ENCODE measurements around the gene SH3PXD2A. TPM values are rescaled to one million over a fixed set of nuclear protein-coding genes. Genes with fewer than 3 reads are reported as not detected.

Gene SH3PXD2A
- total and polyA plus RNA-seq, 2 donors (not counting 1 experiment from before 2014, with no cell fraction given): 3.2 to 33.5 TPM

- no peak overlapping the region for H3K4me2 ChIP-seq (replicated peaks; ENCODE audit: low read depth, low read length, poor library complexity, severe bottlenecking)
- H2AFZ ChIP-seq (ENCODE audit: insufficient read depth, low read depth, low read length, poor library complexity, severe bottlenecking): no peak overlapping the region
- H3K4me1 ChIP-seq (ENCODE audit: control insufficient read depth in 2 of 2, insufficient read depth in 2 of 2, low read length in 2 of 2): no peaks in the 10 kb centered on the region
- WGBS (ENCODE audit: insufficient coverage): 97% methylated on average over 16 of the region's 16 CpGs
- intact Hi-C loops (cut with micrococcal nuclease): no loop called here
- peaks cover 0 to 9% (median 0%) of the 10 kb centered on the region in 3 donors for H3K9me3 ChIP-seq (ENCODE audit: control extremely low read depth in 1 of 3, control insufficient read depth in 2 of 3, insufficient read depth in 1 of 3, low read length in 2 of 3)
- no peaks in the 10 kb centered on the region for H3K4me1 Mint-ChIP-seq
- POLR2A ChIA-PET: no interaction called here
- H3K4me3 Mint-ChIP-seq: no peak overlapping the region
- H3K27ac ChIP-seq (ENCODE audit: low read length in 2 of 2): no peak overlapping the region
- H3K27me3 ChIP-seq (replicated peaks in 1 of 4; ENCODE audit: control extremely low read depth in 1 of 4, control insufficient read depth in 3 of 4, insufficient read depth in 4 of 4, low read length in 3 of 4): no peaks in the 10 kb centered on the region
- no peaks in the 10 kb centered on the region for H4K20me1 ChIP-seq (ENCODE audit: control insufficient read depth, insufficient read depth, low read length, poor library complexity, severe bottlenecking)
- H3K27ac Mint-ChIP-seq: no peak overlapping the region
- no peaks in the 10 kb centered on the region for H3K27me3 Mint-ChIP-seq
- H3K9me3 Mint-ChIP-seq (ENCODE audit: insufficient read depth): no peaks in the 10 kb centered on the region
- H3K9ac ChIP-seq (ENCODE audit: low read length): no peak overlapping the region
- no peak overlapping the region for H3K4me3 ChIP-seq (ENCODE audit: control extremely low read depth in 1 of 5, extremely low read depth in 1 of 5, insufficient read depth in 1 of 5, low read depth in 2 of 5, low read length in 4 of 5)
- ATAC-seq (ENCODE audit: low read depth) (no peak), DNase-seq (no peak)
- H3K36me3 ChIP-seq (replicated peaks in 1 of 2; ENCODE audit: control extremely low read depth in 1 of 2, control insufficient read depth in 1 of 2, extremely low read depth in 1 of 2, insufficient read depth in 2 of 2, low read length in 1 of 2): peaks cover 0 to 9% of the 10 kb centered on the region in 2 experiments
- no peaks in the 10 kb centered on the region for H3K79me2 ChIP-seq (ENCODE audit: control insufficient read depth, insufficient read depth, low read length)
- CTCF ChIA-PET: interaction anchor here (2.6 to 3.0 kb wide), 2 partner anchors 10 to 83 kb away, joined by 7 to 18 read pairs; no protein-coding TSS in a partner anchor
- TF ChIP-seq CTCF (IDR thresholded peaks at IDR 0.05): no peak
- no peak for TF ChIP-seq EZH2 (IDR thresholded peaks at IDR 0.05; ENCODE audit: borderline replicate concordance, insufficient read depth, low read depth, low read length, poor library complexity, severe bottlenecking)
These were observed 252.6 kb downstream of the SH3PXD2A start for GRCh38 chr10:103602852-103603155.

DNA sequence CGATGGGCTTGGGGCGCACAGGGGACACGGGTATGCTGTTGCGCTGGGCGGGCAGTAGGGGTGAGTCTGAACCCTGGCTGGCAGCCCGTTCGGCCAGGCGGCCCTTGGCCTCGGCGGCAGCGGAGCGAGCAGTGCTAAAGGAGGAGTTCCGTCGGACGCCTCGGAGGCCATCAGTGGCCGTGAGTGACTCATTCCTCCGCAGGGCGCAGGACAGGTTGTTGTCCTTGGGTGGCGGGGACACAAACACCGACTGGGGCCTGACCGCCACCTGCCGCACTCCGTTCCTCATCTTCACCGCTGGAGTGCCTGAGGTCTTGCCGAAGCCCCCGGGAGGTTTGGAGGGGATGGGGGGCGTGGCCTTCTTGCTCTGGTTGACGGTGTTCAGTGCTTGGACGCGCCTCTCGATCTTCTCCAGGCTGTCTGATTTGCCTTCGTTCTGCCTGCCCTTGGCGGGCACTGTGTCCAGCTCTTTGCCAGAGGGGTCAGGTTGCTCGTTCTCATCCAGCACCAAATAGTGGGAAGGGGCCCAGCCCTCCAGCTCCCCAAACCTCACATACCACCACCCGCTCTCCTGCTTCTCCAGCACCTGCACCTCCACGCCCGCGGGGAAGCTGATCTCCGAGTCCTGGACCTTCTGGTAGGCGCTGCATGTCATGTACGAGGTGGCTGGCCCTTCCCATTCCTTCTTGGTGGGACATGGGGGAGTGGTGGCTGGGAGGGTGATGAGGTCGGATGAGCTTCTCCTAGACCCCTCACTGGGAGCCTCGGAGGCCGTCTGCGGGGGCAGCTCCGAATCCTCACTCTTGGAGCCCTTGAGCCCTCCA is 253.1 kb downstream of the SH3PXD2A start:
- Histone ChIP-seq H4K20me1 (ENCODE audit: control insufficient read depth, insufficient read depth, low read length, poor library complexity, severe bottlenecking) (no peaks in the 10 kb centered on the region), H3K36me3 (replicated peaks in 1 of 2; ENCODE audit: control extremely low read depth in 1 of 2, control insufficient read depth in 1 of 2, extremely low read depth in 1 of 2, insufficient read depth in 2 of 2, low read length in 1 of 2) (peaks cover 0 to 9% of the 10 kb centered on the region in 2 experiments), H3K4me2 (replicated peaks; ENCODE audit: low read depth, low read length, poor library complexity, severe bottlenecking) (no peak overlapping the region), H3K79me2 (ENCODE audit: control insufficient read depth, insufficient read depth, low read length) (no peaks in the 10 kb centered on the region), H3K27ac (ENCODE audit: low read length in 2 of 2) (no peak overlapping the region), H2AFZ (ENCODE audit: insufficient read depth, low read depth, low read length, poor library complexity, severe bottlenecking) (no peak overlapping the region), H3K27me3 (replicated peaks in 1 of 4; ENCODE audit: control extremely low read depth in 1 of 4, control insufficient read depth in 3 of 4, insufficient read depth in 4 of 4, low read length in 3 of 4) (no peaks in the 10 kb centered on the region), H3K4me1 (ENCODE audit: control insufficient read depth in 2 of 2, insufficient read depth in 2 of 2, low read length in 2 of 2) (no peaks in the 10 kb centered on the region), H3K9ac (ENCODE audit: low read length) (no peak overlapping the region), H3K9me3 (ENCODE audit: control extremely low read depth in 1 of 3, control insufficient read depth in 2 of 3, insufficient read depth in 1 of 3, low read length in 2 of 3) (peaks cover 0 to 9% (median 0%) of the 10 kb centered on the region in 3 donors), H3K4me3 (ENCODE audit: control extremely low read depth in 1 of 5, extremely low read depth in 1 of 5, insufficient read depth in 1 of 5, low read depth in 2 of 5, low read length in 4 of 5) (no peak overlapping the region)
- 95% methylated on average over 39 of the region's 47 CpGs for WGBS (ENCODE audit: insufficient coverage)
- Mint-ChIP-seq H3K27me3 (no peaks in the 10 kb centered on the region), H3K4me3 (no peak overlapping the region), H3K4me1 (no peaks in the 10 kb centered on the region), H3K9me3 (ENCODE audit: insufficient read depth) (no peaks in the 10 kb centered on the region), H3K27ac (no peak overlapping the region)
- DNase-seq (no peak), ATAC-seq (ENCODE audit: low read depth) (no peak)
- intact Hi-C loops (cut with micrococcal nuclease): no loop called here
- TF ChIP-seq EZH2 (IDR thresholded peaks at IDR 0.05; ENCODE audit: borderline replicate concordance, insufficient read depth, low read depth, low read length, poor library complexity, severe bottlenecking) (no peak), CTCF (IDR thresholded peaks at IDR 0.05) (no peak)
- ChIA-PET POLR2A (interaction anchor here (0.5 kb wide), 1 partner anchor 13 kb away, joined by 4 read pairs; no protein-coding TSS in a partner anchor), CTCF (interaction anchor here (2.6 to 3.0 kb wide), 2 partner anchors 10 to 84 kb away, joined by 7 to 18 read pairs; no protein-coding TSS in a partner anchor)
